Activated CD8-positive, alpha-beta memory T cell treated with anti-CD3 and anti-CD28 coated beads for 1 hour (primary cell): ENCODE measurements around the gene LLGL2.
"Not testable (repeated sequence)": the region's sequence is repeated elsewhere in the genome, so short reads cannot be mapped to it uniquely, and the experiment has no call there.

Source experiments
- DNase-seq, 2 donors: peaks; one replicate each; pipeline ENCODE4 v3.0.0-alpha.2; 2020; ENCODE audit warnings: low read depth in 1 of 2; ENCODE audit errors: extremely low read depth in 1 of 2

LLGL2 gene

GRCh38 chr17:75588596-75589011, 63.1 kb downstream of the LLGL2 start:
- peak in 1 of 2 donors; percentile 12 for DNase-seq

DNA sequence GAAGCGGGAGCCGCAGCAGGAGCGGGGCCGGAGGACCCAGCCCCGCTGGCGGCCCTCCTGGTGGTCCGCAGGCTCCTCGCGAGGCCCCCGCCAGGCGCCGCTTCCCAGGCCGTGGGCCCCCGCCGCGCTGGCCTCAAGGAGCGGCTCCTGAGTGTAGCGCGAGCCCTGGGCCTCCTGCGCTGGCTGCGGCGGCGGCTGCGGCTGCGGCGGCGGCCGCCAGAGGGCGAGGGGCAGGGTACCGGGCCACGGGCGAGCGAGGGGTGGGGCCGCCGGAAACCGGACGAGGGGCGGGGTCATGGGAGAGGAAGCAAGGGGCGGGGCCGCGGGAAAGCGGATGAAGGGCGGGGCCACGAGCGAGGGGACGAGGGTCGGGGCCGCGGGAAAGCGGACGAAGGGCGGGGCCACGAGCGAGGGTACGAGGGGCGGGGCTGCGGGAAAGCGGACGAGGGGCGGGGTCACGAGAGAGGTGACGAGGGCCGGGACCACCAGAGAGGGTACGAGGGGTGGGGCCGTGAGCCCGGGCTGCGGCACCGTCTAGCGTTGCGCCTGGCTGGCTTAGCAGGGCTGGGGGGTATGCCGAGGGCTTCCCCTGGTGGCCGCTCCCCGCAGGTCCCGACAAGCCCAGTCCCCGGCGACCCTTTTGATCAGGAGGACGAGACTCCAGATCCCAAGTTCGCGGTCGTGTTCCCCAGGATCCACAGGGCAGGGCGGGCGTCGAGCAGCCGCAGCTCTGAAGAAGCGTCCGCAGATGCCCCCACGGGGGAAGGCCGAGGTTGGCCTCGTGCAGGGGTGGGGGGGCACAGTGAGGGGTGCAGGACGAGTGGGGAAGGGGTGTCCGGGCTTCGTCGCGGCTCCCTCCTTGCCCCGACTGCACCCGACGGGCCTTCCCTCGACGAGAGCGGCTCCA, 63.8 kb downstream of the LLGL2 start:
- DNase-seq, result peak; percentile 82 to 97

DNA sequence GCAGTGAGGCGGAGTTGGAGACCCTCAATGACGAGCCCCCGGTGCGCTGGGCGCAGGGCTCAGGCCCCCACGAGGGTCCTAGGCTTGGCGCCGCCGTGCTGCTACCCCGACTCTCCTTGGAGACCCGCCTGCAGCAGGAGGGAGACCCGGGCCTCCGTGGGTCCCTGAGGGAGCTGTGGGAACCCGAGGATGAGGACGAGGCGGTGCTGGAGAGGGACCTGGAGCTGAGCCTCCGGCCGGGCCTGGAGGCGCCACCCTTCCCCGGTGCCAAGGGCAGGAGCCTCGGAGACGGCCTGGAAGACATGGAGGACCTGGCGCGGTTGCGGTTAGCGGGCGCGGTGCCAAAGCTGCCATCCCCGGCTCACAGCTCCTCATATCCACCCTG, 64.4 kb downstream of the LLGL2 start:
- no peak for DNase-seq

- no peak for DNase-seq
Observed at GRCh38 chr17:75590314-75590761, 64.8 kb downstream of the LLGL2 start.

- DNase-seq, result no peak
Observed at GRCh38 chr17:75590849-75591721, 65.6 kb downstream of the LLGL2 start.

DNA sequence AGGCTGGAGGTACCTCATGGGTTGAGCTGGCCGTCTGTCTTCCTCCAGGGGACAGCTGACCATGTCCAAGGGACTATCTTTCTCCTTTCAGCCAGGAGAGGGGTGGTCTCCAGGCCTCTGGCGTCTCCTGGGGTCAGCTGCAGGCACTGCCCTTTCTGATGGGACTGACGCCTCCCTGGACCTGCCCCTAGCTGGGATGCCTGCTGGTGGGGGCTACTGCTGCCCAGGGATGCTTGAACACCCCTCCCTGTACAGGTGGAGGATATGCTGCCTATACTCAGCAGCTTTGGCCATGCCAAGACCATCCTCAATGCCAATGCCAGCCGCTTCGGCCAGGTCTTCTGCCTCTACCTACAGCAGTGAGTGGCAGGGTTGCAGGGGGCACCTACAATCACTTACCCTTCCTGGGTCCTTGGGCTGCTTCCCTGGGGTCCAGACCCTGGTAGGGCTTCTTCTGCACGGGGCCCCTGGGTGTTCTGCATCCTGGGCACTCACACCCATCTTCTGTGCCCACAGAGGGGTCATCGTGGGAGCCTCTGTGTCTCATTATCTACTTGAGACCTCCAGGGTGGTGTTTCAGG, 66.3 kb downstream of the LLGL2 start:
- DNase-seq, result no peak

DNA sequence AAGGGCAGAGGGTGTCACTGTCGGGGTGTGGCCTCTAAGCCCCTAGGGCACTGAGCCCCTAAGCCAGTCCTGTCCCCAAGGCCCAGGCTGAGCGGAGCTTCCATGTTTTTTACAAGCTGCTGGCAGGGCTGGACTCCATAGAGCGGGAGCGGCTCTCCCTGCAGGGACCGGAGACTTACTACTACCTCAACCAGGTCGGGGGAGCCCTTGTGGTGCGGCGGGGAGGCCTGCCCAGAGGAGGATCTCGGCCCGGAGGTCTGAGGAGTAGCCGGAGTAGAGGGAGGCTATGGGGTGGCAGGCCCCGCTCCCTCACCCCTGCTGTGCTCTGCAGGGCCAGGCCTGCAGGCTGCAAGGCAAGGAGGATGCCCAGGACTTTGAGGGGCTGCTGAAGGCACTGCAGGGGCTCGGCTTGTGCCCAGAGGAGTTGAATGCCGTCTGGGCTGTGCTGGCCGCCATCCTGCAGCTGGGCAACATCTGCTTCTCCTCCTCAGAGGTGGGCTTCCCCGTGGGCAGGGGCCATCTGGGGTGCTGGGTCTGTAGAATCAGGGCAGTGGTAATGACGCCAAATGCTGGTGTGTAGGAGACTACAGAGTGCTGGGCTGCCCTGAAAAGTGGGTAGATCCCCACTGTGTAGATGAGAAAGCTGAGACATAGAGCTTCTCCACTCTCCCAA, 67.0 kb downstream of the LLGL2 start:
- DNase-seq, result no peak

GRCh38 chr17:75593430-75593829, 67.9 kb downstream of the LLGL2 start:
- DNase-seq, result not testable (repeated sequence)

GRCh38 chr17:75594499-75595283, 69.2 kb downstream of the LLGL2 start:
- DNase-seq, result no peak

DNA sequence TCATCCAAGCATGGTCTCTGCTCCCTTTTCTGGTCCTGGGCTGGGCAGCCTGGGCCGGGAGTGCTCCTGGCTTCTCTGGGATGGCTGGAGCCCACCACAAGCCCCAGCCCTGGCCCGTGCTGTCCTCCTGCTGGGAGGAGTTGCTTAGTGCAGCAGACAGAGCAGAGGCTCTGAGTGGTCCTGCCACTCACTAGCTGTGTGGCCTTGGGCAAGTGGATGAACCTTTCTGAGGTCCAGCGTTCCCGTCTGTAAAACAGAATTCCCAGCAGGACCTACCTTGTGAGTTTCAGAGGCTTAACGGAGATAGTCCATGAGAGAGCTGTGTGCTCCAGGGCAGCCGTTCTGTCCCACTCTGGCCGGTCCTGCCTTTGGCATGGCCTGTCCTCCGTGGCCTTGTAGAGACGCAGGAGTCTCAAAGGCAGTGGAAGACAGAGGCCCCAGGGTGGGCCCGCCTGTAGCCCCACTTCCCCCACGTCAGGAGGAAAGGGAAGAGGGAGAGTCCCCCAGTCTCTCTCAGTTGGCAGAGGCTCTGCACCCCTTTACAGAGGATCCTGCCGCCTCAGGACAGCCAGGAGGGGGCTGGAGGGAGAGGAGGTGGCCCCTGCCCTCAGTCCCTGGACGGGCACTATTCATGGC, 69.9 kb downstream of the LLGL2 start:
- DNase-seq, result no peak

GRCh38 chr17:75595920-75596313, 70.4 kb downstream of the LLGL2 start:
- no peak for DNase-seq

GRCh38 chr17:75596320-75597087, 71.0 kb downstream of the LLGL2 start:
- no peak for DNase-seq

- DNase-seq, result peak in 1 of 2 donors; percentile 42
Observed at GRCh38 chr17:75601057-75601987, 75.8 kb downstream of the LLGL2 start.

DNA sequence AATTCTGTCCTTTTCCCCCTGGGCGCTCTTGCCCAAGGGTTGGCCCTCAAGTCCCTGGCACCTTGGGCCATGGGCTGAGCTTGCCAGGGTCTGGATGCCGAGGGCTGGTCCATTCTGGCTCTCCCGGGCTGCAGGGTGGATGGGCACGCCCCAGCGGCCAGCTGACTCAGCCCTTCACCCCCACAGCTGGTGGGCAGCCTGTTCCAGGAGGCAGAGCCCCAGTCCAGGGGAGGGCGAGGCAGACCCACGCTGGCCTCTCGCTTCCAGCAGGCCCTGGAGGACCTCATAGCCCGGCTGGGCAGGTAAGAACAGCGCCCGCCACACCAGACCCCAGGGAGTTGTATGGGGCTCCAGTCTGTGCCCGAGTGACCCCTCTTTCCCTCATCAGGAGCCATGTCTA, 77.1 kb downstream of the LLGL2 start:
- DNase-seq, result no peak

DNA sequence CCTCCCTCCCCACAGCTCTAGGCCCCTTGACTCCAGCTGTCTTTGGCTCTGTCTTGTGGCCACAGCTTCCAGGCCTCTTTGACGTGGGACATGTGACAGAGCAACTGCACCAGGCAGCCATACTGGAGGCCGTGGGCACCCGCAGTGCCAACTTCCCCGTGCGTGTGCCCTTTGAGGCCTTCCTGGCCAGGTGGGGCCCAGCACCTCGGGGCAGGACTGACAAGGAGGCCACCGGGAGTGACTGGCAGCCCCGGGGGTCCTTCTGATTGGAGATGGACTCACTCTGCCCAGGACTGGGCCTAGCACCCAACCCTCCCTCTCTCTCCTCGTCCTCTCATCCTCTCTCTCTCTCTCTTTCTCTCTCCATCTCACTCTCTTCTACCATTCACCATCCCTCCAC, 77.6 kb downstream of the LLGL2 start:
- no peak for DNase-seq

DNA sequence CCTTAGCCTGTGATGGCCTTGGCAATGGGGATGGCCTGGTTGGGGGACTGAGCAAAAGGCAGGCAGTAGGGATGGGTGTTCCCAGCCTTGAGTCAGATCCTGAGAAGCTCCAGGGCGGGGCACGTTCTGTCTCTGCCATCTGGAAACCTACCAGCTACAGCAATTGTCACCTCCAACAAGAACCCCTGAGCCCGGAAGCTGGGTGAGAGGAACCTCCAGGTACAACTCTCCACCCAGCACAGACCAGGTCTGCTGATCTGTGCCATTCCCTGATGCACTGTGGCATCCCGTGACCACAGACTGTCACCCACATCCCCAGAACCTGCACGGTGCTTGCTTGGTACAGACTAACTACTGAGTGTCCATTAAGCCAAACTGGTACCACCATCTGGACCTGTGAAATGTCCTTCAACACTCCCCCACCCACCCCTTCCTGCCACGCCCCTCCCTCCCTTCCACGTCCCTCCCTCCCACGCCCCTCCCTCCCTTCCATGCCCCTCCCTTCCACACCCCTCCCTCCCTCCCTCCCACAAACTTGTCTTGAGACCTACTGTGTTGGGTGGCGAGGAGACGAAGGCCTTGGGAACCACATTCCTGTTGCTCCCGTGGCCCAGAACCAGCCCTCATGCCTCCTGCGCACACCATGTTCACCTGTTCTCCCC, 78.7 kb downstream of the LLGL2 start:
- no peak for DNase-seq

DNA sequence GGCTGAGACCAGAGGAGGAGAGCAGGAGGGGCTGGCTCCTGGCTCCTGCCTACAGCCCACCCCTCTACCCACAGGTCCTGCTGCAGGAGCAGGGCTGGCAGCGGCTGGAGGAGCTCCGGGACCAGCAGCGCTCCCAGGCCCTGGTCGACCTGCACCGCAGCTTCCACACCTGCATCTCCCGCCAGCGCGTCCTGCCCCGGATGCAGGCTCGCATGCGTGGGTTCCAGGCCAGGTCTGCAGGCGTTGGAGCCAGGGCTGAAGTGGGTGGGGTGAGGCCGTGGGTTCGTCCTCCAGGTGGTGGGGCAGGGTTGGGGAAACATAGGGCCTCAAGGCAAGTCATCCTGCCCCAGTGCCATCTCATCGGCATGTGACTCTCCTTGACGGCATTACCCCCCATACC, 80.3 kb downstream of the LLGL2 start:
- DNase-seq, result no peak
